GM18867 (cell line): ENCODE data around the gene EPHA4.

Experiments used
- ATAC-seq: cut with Tn5 transposase; IDR thresholded peaks from one replicate; pipeline ENCODE4 v1.9.1; 2021; ENCODE audit warnings: mild to moderate bottlenecking, moderate library complexity; ENCODE audit not compliant: unreplicated experiment

EPHA4 gene

DNA sequence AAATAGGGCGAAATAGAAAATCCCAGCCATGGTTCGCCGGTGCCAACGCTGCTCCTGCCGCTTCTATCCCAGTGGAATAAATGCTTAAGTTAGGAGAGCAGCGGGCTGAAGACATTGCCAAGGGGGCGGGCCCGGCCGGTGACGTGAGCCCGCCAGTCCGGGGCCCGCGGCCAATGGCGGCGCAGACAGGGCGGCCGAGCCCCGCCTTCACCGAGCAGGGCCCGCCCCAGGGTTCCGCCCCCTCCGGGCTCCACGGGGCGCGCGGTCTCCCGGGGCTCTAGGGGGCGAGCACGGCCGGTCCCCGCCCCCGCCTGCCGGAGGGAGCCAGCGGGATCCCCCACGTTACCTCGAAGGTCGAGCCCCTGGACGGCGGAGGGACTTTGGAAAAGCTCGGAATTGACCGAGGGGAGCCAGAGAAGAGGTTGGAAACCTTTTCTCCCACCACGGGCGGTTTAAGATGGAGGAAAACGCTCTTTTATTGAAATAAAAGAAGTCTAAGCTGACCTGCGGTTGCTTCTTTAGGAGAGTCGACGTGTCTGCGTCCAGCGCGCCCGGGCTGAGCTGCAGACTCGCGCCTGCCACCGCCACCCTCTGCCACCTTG is at the start of gene EPHA4:
Gene EPHA4 (minus strand): TSS at position 86 of the 602 bp plus-strand sequence. CDS start 56 bp downstream, at position 30.
- ATAC-seq = peak; percentile 94

DNA sequence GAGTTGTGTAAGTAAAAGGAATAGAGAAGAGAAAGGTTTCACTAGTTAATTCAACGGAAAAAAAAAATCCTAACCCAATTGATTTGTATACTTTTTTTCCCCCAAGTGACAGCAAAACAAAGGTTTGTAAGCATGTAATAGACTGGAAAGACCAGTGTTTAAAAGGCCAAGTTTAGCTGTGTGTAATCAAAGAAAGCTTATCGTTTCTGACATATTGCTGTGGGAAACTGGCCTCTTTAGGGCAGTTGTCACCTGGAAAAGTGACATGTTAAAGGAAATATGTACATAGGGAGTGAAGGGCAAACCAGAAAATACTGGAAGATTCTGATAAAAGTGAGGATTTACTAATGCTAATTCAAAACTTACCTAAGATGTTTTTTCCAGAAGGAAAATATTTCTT is 45.9 kb upstream of the EPHA4 start:
- no peak for ATAC-seq

DNA sequence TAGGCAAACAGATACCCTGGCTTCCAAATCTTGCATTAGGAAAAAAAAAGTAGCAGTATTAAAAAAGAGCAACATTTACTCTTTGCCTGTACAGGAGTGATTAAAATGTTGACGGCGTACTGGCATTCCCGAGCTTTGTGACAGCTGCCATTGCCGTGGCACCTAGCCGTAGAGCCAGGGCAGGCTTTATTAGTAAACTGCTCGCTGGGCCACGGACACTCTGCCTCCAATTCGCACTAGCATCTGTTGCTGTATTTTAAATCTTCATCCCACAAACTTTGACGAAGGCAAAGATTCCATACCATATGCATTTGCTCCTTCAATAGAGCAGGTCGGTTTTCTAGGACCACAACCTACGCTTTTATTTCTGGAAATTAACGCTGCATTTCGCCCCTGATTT is 44.5 kb upstream of the EPHA4 start:
- ATAC-seq = no peak

DNA sequence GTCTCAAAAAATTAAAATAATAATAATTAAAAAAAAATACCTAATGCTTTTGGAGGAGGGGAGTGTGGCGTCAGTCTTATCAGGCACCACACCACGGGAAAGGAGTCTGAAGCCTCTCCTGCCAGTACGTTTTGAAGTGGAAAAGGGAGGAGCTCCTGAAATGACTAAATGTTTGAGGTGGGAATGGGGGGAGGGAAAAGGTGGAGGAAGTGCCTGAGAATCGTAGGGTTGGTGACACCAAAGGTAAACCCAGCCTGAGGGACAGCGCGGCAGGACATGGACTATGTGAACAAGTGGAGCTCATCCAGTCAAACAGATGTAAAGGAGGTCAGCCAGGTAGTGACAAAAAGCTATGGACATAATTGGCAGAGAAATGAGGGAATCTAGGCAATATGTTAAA is 42.2 kb upstream of the EPHA4 start:
- no peak for ATAC-seq

DNA sequence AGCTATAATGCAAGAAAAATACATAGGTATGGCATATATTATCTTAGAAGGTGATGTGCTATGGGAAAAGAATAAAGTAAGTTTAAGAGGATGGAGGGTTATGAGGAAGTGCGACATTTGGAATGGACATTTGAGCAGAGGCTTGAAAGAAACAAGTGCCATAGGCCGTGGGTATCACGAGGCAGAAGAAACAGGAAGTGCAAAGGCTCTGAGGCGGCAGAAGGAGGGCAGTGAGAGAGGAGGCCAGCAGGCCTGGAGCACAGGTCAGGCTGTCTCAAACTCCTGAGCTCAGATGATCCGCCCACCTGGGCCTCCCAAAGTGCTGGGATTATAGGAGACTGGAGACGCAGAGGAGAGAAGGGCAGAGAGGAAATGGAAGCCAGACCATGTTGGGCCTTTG is 40.7 kb upstream of the EPHA4 start:
- no peak for ATAC-seq

DNA sequence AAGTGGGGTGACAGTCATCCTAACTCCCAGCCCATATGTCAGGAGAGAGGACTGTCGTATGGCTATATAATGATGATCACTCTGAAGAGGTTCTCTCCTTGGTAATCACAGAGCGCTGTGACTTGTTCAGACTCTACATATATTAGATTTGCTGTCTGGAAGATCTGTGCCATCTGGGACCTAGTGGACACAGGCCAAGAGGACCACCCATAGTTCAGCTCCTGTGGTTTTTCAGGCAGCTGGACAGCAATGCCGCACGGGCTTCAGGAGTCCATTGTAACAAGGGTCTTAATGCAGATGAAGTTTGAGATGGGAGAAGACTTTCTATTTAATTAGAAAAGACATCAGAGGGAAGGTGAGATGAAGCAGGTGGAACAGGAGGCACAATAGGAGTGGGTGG is 40.1 kb upstream of the EPHA4 start:
- ATAC-seq = no peak

DNA sequence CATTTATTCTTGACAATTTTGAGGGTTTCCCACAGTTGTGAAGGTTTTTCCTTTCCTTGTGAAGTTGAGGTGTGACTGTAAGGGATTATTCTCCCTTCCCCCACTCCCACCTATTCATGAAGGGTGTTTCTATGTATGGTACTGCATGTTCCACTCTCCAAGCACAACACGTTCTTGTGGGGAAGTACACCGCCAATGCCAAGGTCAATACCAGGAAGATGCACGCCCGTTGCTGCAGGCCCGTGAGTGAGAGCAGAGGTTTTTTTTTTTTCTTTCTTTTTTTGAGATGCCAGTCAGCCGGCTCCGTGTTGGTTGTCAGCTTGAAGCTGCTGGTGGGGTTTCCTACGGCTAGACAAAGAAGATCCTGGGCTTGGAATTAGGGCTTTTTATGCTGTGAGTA is 38.6 kb upstream of the EPHA4 start:
- no peak for ATAC-seq

DNA sequence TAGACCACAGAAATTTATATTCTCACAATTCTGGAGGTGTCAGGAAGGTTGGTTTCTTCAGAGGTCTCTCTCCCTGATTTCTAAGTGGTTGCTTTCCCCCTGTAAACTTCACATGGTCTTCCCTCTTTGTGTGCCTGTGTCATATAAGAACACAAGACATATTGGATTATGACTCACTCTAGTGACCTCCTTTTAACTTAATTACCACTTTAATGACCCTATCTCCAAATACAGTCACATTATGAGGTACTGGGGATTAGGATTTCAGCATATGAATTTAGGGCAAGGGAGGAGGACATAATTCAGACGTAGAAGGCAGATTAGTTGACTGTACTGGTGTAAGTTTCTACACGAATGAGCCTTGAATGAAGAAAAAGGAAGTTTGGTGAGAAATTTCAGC is 38.2 kb upstream of the EPHA4 start:
- no peak for ATAC-seq

DNA sequence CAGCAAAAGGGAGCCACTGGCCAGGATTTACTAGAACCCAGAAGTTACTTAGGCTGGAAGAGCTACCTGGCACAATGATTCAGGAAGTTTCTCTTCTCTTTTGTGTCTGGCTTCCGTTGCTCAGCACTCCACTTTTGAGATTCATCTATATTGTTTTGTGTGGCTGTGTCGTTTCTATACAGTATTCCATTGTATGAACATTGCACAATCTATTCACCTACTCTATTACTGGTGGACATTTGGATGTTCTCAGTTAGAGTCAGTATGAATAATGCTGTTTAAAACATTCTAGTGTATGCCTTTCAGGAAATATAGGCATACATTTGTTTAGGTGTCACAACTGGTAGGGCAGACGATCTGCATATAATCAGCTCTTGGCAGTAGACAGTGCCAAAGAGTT is 36.3 kb upstream of the EPHA4 start:
- ATAC-seq = no peak

DNA sequence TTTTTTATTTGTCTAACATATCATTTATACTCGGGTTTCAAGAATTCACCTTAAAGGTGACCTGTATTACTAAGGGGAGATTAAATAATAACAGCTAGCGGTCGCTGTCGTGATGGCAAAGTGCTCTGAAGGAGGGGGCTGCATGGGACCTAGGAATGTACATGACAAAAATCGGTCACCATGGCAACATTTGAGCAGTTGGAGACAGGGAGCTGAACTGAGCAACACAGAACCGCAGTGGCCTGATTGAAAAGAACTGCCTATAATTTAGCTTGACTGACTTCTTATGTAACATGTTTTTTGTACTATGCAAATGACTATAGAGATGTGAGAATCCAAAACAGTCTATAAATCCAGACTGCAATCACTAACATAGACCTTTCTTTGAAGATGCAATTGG is 34.3 kb upstream of the EPHA4 start:
- ATAC-seq = no peak

DNA sequence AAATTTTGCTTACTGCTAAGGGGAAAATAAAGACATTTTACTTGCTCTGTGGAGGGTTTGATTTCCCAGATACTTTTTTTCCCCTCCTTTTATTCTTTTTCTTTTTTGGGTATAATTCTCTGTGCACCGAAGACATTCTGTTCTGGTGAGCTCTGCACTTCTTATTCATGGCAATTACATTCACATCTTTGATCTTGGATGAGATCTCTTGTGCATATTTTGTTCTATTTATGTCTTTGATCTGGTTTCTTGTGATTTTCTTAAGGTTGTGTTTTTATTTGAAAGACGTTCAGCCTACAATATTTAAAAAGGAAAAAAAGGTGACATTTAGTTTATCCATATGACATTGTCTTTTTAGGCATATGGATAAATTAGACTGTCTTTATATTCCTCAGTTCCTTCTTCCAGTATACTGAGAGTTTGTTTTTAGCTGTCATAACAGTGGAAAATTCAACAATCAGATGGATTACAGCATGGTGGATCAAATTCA is 33.7 kb upstream of the EPHA4 start:
- ATAC-seq = no peak

DNA sequence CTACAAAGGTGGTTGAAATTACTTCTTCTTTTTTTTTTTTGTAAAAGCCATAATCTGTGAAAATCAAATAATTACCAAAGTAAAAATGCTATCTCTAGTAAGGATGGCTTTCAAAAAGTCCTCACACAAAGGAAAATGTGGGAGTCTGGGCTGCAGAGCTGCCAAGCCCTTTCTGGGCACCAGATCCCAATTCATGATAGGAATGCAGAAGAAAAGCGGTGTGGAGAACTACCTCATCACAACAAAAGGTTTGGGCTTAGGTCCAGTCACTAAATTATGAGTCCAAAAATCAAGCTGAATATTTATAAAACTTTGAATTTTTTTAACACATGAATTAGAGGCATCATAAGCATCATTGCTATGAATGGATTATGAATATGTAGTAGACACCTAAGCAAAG is 30.8 kb upstream of the EPHA4 start:
- ATAC-seq = no peak

DNA sequence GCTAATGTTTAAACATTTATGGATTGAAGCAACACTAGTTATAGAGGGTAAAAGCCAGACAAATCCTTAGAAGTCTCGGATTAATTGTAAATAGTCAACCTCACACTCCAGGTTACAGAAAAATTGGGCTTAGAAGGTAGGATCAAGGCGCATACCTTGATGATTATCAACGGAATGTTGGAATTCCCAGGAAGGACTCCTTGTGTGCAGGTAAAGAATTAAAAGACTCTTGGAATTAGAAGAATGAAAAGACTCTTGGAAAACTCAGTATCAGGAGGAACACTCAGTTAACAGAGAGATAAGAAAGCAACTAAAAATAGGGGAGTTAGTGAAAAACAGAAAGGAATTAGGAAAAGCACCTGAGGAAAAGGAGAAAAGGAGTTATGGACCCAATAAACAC is 29.3 kb upstream of the EPHA4 start:
- ATAC-seq = no peak

DNA sequence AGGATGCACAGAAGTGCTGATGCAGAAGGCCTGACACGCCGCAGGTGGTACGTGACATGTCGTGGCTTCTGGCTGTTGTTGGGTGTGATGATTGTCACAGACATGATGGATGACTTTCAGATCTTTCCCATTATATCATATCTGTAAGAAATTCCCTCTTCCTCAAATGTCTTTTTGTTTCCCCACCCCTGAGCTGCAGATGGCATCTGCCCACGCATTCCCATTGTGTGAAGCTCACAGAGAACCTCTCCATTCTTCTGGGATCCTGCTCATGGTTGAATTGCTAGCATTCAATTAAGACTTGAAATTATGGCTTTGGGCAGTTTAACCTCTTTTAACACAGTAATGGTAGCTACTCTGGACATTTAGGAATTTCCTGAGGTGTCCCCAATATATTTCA is 28.3 kb upstream of the EPHA4 start:
- ATAC-seq = no peak

DNA sequence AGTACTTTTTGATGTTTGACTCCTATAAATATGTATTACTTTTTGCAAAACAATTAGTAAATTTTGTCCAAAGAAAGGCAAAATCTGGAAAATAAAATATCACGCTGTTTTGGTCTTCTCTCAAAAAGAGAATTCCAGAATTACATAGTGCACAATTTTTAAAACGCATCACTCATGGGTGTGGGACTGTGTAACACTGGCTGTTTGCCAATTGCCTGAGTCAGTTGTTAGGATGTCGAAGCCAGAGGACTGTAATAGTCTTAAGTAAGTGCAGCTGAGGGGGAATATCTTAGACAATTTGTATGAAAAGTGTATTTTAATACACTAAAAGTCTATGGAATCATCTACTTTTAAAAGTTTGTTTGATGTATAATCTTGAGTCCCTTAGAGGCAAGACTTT is 24.1 kb upstream of the EPHA4 start:
- no peak for ATAC-seq

DNA sequence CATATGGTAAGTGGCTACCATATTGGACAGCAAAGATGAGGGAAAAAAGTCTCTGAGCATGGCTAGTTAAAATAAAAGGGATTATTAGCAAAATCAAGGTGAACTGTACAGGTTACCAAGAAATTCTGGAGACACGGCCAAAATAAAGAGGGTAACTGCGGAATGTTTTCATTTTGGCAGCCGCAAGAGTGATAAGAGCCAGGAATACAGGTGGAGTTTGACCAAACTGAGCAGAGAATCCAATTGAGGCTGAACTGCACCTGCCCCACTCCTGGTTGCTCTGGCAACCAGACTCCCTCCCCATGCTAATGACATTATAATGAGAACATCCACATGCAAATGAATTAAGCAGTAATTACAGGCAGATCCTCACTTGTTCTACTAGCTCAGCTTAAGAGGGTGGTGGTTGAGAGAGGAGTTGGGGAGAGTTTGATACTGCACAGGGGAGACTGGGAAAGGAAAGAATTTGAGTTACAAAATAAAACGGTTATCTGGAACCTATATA is 18.8 kb upstream of the EPHA4 start:
- ATAC-seq = no peak

DNA sequence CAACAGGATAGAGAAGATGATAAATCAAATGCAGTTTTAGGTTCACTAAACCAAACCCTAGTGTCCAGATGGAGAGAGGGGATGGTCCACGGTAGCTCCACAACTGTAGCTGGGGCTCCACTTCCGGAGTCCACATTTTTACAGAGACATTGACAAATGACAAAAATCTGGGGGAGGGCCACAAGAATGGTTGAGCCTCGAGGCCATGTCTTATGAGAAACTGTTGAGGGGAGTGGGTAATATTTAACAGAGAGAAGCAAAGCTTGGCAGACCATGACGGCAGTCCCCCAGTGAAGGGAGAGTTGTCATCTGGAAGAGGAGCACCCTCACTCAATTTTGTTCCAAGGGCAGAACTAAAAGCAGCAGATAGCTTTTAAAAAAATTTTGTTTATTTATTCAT is 17.6 kb upstream of the EPHA4 start:
- ATAC-seq = no peak

DNA sequence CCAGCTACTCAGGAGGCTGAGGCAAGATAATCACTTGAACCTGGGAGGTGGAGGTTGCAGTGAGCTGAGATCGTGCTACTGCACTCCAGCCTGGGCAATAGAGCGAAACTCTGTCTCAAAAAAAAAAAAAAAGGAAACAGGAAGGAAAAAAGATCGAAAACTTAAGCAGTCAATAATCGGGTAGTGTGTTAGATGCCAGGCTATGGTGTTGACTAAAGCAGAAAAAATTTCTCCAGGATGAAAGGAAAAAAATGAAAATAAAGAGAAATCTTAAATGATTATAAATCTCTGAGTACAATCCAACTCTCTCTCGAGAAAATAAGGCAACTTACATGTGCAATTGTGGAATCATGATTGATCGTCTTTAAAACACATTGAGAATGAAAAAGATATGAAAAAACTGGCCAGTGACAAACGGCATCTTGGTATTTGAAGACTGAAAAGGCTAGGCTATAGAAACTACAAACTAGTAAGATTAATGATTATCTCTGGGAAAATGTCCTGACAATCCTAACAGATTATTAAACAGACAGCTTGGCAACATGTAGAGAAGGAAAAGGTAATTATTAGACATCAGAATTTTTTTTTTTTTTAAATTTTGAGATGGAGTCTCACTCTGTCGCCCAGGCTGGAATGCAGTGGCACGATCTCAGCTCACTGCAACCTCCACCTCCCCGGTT is 16.3 kb upstream of the EPHA4 start:
- ATAC-seq = no peak

DNA sequence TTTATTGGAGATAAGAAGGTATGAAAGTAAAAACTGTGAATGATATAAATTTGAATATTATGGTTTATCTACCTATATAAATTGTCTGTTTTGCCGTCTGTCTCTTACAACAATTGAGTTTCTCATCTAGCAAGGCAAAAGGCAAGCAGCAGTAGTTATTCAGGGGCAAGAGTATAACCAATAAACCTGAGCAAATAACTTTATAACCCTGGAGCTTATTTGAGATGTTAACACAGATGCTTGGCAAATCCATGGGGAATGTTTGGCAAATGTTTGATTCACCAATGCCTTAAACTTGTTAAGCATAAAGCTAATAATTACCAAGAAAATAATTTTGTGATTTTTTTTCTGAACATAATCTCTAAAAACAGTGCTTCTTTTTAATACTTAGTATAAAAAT is 9.9 kb upstream of the EPHA4 start:
- ATAC-seq = no peak

DNA sequence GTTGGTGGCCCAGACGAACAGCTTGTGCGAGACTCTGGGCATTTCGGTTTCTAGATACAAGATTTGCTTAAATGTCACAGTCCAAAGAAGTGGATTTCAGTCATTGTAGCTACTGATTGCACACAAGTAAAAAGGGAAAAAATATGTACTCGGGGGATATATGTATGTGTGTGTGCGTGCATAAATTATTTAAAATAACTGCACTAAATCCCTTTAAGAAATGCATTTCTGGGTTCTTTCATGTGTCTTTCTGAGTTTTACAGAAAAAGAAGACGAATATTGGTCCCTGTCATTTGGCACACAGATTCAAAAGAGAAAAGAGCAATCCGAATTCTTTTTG is 2.1 kb upstream of the EPHA4 start:
- ATAC-seq = no peak

DNA sequence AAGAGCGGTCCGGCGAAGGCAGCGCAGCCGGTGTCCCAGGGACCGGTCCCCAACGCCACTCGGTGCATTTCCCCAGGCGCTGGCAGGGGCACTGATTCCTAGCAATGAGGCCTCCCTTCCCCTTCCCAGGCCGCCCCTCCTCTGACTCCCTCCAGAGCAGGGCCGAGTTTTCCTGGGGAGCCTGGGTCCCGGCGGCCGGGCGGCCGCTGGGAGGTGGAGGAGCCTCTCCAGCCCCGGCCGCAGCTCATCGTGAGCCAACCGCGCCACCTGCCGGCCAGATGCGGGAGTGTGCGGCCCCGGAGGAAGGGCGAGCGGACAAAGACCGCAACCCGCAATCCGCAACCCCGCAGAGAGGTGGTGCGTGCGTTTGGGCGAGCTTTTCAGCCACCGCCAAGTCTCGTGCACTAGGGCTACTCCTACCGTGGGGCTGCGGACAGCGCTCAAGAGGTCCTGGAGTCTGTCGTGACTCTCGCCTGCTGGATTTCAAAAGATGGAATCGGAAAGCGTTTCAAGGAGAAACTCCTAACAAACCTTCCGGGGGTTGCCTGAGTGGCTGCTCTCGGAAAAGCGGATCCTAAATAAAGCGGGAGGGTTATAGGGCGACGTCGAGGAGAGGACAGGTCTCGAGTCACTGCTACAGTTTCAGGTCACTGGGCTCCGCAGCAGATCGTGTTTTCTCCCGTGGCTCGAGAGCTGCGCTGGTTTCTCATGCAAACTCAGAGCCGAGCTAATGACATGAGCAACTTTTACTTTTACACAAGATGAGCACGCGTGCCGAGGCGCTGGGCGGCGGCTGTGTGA is 1.5 kb upstream of the EPHA4 start:
- peak; percentile 59 for ATAC-seq

DNA sequence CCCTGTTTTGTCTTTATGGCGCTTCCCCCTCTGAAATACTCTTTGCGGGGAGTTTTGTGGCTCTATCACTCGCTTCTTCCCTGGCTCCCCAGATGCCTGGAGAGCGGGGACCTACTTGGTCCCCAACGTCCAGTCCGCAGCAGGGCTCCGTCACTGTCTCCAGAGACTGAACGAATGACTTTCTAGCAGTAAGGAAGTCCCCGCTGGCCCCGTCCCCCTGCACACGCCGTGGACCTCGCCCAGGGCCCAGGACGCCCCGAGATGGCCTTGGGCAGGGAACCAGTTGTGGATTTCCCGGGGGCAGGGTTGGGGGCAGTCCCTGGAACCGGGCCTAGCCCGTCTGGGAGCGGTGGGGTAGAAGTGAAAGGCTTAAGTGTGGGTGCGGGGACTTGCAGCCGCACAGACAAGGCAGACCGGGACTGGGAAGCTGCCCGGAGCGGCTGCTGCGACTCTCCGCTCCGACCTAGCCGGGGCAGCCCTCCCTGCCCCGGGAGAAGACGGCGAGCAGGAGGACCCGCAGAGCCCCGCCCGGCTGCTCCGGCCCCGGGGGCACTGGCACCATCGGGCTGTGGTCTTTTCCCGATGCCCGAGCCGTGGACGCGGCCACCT is 821 bp upstream of the EPHA4 start:
- ATAC-seq = peak; percentile 21
